ENCODE results near the gene GPR151.
A peak's percentile ranks its signal among the peaks of the same experiment; 100 is the strongest.
"Not testable (repeated sequence)": the region's sequence is repeated elsewhere in the genome, so short reads cannot be mapped to it uniquely, and the experiment has no call there.

GPR151 gene

GRCh38 chr5:146516151-146516475, at the start of gene GPR151:
GPR151 (minus strand) TSS chr5:146516190; CDS start chr5:146516113, 77 bp downstream.
- DNase-seq = no peak

- DNase-seq = no peak
Observed at GRCh38 chr5:146564007-146564762, 48.2 kb upstream of the GPR151 start.

- no peak for DNase-seq
Observed at GRCh38 chr5:146562461-146562860, 46.5 kb upstream of the GPR151 start.

- DNase-seq = no peak
Observed at GRCh38 chr5:146561711-146562110, 45.7 kb upstream of the GPR151 start.

- no peak for DNase-seq
Observed at GRCh38 chr5:146560205-146560812, 44.3 kb upstream of the GPR151 start.

GRCh38 chr5:146556884-146557283, 40.9 kb upstream of the GPR151 start:
- DNase-seq = not testable (repeated sequence)

GRCh38 chr5:146553446-146553845, 37.5 kb upstream of the GPR151 start:
- DNase-seq = no peak

GRCh38 chr5:146549615-146550014, 33.6 kb upstream of the GPR151 start:
- DNase-seq = no peak

GRCh38 chr5:146548781-146549449, 32.9 kb upstream of the GPR151 start:
- no peak for DNase-seq

GRCh38 chr5:146544232-146544631, 28.2 kb upstream of the GPR151 start:
- DNase-seq = no peak

GRCh38 chr5:146541958-146542849, 26.2 kb upstream of the GPR151 start:
- peak; percentile 54 for DNase-seq

- no peak for DNase-seq
Observed at GRCh38 chr5:146540414-146540813, 24.4 kb upstream of the GPR151 start.

GRCh38 chr5:146539973-146540372, 24.0 kb upstream of the GPR151 start:
- no peak for DNase-seq

GRCh38 chr5:146538432-146538831, 22.4 kb upstream of the GPR151 start:
- DNase-seq = no peak

GRCh38 chr5:146533882-146534281, 17.9 kb upstream of the GPR151 start:
- no peak for DNase-seq

GRCh38 chr5:146533260-146533857, 17.4 kb upstream of the GPR151 start:
- DNase-seq = peak; percentile 63

GRCh38 chr5:146529984-146530383, 14.0 kb upstream of the GPR151 start:
- DNase-seq = no peak

- DNase-seq = no peak
Observed at GRCh38 chr5:146528236-146528635, 12.2 kb upstream of the GPR151 start.

GRCh38 chr5:146527785-146528184, 11.8 kb upstream of the GPR151 start:
- DNase-seq = no peak

GRCh38 chr5:146523698-146524097, 7.7 kb upstream of the GPR151 start:
- no peak for DNase-seq

GRCh38 chr5:146521403-146522106, 5.6 kb upstream of the GPR151 start:
- DNase-seq = no peak

GRCh38 chr5:146520731-146521130, 4.7 kb upstream of the GPR151 start:
- DNase-seq = no peak
